GM10266 (cell line): Measurements from ENCODE around the gene COPG1.

ENCODE experiments used
- DNase-seq: peaks from one replicate; pipeline ENCODE4 v3.0.0; 2012; ENCODE audit errors: extremely low spot score
- TF ChIP-seq, protein P1 (sequence below): IDR thresholded peaks from 2 replicates; pipeline ENCODE4 v1.5.1; 2012; ENCODE audit warnings: mild to moderate bottlenecking, low read depth; ENCODE audit not compliant: control insufficient read depth, insufficient read depth; ENCODE audit errors: missing control alignments

Gene COPG1

DNA sequence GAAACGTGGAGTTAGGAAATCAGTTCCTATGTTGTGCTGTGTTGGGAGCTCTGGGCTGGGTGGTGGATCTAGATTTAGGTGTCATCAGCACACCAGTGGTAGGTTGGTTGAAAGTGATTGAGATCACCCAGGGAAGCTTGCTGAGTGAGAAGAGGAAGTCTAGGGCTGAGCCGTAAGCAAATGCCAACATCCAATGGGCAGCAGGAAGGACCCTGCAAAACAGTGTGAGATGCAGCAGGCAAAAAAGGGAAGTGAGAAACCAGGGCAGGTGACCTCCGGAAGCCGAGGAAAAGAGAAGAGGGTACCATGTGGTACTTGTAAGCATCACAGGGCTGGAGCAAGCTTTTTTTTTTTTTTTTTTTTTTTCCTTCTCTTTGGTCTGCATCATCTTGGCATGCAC is 15.9 kb upstream of the COPG1 start:
- DNase-seq = peak; percentile 54
- TF ChIP-seq, protein P1, sequence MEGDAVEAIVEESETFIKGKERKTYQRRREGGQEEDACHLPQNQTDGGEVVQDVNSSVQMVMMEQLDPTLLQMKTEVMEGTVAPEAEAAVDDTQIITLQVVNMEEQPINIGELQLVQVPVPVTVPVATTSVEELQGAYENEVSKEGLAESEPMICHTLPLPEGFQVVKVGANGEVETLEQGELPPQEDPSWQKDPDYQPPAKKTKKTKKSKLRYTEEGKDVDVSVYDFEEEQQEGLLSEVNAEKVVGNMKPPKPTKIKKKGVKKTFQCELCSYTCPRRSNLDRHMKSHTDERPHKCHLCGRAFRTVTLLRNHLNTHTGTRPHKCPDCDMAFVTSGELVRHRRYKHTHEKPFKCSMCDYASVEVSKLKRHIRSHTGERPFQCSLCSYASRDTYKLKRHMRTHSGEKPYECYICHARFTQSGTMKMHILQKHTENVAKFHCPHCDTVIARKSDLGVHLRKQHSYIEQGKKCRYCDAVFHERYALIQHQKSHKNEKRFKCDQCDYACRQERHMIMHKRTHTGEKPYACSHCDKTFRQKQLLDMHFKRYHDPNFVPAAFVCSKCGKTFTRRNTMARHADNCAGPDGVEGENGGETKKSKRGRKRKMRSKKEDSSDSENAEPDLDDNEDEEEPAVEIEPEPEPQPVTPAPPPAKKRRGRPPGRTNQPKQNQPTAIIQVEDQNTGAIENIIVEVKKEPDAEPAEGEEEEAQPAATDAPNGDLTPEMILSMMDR = no peak

DNA sequence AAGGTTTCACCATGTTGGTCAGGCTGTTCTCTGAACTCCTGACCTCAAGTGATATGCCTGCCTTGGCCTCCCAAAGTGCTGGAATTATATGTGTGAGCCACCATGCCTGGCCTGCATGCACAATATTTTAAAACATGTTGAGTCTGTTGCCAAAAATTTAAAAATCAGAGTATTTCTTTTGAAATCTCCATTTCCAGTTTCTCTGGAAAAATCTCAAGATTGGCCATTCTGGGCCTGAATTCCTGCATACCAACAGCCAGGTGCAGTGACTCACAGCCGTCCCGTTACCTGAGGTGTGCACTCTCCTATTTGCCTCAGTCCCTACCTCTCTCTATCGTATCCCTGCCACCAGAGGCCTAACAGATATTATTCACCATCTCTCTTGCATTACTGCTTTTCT is 15.0 kb upstream of the COPG1 start:
- TF ChIP-seq, protein P1 = no peak

DNA sequence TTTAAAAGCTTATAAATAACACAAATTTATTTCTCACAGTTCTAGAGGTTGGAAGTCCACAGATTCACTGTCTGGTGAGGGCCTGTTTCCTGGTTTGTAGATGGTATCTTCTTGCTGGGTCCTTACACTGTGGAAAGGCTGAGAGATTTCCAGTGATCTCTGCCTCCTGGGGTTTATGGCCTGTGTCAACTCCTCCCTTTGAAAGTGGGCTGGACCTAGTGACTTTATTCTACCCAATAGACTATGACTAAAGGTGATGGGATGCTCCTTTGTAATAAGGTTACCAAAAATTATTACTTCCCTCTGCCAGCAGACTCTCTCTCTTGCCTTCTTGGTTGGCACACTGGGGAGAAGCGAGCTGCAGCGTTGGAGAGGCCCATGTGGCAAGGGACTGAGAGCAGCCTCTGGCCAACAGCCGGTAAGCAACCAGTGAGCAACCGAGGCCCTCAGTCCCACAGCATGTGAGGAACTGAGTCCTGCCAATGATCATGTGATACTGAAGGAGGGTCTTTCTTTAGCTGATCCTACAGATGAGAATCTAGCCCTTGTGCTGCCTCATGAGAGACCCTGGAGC is 14.0 kb upstream of the COPG1 start:
- no peak for DNase-seq
- TF ChIP-seq, protein P1 = no peak

More for the DNA sequence above, 15.0 kb upstream of the COPG1 start:
- DNase-seq = no peak

DNA sequence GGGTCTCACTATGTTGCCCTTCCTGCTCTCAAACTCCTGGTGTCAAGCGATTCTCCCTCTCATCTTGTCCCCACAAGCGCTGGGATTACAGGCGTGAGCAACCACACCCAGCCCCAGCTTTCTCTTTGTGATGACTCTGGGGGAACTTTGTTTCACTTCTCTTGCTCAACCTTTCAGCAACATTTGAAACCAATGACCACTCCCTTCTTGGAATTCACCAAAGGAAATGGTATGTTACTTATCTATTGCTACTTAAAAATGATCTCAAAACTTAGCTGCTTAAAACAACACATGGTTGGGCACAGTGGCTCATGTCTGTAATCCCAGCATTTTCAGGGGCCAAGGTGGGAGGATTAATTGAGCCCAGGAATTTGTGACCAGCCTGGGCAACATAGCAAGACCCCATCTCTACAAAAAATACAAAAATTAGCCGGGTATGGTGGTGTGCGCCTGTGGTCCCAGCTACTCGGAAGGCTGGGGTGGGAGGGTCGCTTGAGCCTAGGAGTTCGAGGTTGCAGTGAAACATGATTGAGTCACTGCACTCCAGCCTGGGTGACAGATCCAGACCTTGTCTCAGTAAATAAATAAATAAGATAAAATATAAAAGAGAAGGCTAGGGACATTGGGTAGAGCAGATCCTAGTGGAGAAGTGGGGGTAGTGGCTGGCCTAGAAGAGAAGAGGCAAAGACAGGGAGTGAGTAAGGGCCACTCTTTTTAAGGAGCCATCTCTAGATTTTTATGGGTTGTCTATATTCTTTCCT is 10.3 kb upstream of the COPG1 start:
- DNase-seq = no peak
- TF ChIP-seq, protein P1 = no peak

DNA sequence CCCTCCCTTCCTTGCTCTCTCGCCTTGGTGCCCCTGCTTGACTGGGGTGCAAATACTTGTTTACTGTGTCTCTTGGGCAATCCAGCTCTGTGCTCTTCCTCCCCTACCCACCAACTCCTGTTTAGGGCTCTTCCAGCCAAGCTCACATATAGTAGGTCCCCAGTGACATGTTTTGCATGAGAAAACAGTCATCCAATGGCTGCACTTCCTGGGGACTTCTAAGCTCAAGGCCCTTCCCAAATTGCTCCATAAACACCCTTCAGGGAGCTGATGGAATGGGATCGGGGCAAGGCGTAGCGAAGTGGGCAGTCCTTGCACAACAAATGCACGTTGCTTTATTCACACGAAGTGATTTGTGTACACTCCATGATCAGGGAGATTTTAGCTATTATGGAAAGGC is 9.4 kb upstream of the COPG1 start:
- no peak for DNase-seq
- TF ChIP-seq, protein P1 = no peak

DNA sequence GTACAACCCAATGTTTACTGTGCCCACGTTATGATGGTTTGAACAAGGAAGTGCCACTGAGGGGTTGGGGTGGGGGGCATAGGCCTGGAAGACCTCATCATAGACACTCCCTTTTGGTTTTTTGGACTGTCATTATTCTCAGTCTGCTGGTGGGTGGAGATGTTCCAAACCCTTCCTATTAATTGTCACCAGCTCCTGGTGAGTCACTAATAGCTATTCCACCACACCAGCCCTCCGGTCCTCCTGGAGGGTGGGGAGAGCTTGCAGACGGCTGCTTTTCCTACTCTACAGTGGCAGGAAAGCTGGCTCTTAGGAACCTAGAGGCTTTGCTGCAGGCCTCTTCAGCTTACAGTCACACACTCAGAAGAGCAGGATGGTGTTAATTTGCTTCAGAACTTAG is 9.0 kb upstream of the COPG1 start:
- no peak for DNase-seq
- TF ChIP-seq, protein P1 = no peak

DNA sequence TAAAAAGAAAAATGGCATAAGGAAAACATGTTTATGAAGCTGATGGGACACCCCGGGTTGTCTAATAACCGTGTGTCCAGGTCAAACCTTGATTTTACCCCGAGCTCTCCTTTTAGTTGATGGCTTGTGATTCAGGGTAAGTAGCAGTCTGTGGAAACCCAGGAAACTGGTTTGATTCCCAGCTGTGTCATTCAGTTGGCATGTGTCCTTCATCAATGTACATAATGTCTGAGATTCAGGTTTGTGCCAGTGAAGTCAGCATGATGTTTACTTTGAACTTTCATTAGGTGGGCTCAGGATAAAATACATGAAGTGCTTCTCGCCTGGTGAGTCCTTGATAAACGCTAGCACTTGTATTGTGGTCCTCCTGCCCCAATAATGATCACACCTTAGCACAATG is 4.3 kb upstream of the COPG1 start:
- DNase-seq = no peak
- TF ChIP-seq, protein P1 = no peak
